Coronary artery (tissue), 2 donors: ENCODE data around the gene FJX1.

ENCODE experiments used
- DNase-seq: peaks from one replicate; pipeline ENCODE4 v3.0.0-alpha.2; 2017; ENCODE audit warnings: low spot score
- H3K27ac ChIP-seq, 2 donors: fragments of 200-600 bp; sonication (generic); one replicate each; pipeline ENCODE4 v1.5.1; 2016 to 2019
- H3K4me3 ChIP-seq: fragments of 200-600 bp; sonication (generic); 2 replicates; pipeline ENCODE4 v1.5.1; 2016; ENCODE audit warnings: mild to moderate bottlenecking, moderate library complexity
- CTCF ChIP-seq: fragments of 200-600 bp; sonication (generic); IDR thresholded peaks from one replicate; pipeline ENCODE4 v1.5.1; 2019; ENCODE audit warnings: antibody characterized with exemption

Gene FJX1

GRCh38 chr11:35590412-35590811 lies 27.8 kb upstream of the FJX1 start:
- TF ChIP-seq CTCF: no peak
- Histone ChIP-seq H3K27ac (no peak overlapping the region), H3K4me3 (no peak overlapping the region)
- DNase-seq: no peak

GRCh38 chr11:35593143-35593542 lies 25.1 kb upstream of the FJX1 start:
- DNase-seq: peak; percentile 26
- no peak overlapping the region for H3K4me3 ChIP-seq
- no peak for TF ChIP-seq CTCF
- H3K27ac ChIP-seq: no peak overlapping the region

- DNase-seq: peak; percentile 38
- TF ChIP-seq CTCF: no peak
Measured at GRCh38 chr11:35594680-35595079, 23.6 kb upstream of the FJX1 start.

GRCh38 chr11:35598254-35599125 lies 19.8 kb upstream of the FJX1 start:
- peak; percentile 21 for DNase-seq
- TF ChIP-seq CTCF: no peak
- no peak overlapping the region for H3K4me3 ChIP-seq
- no peak overlapping the region for H3K27ac ChIP-seq

More at GRCh38 chr11:35594680-35595079, 23.6 kb upstream of the FJX1 start:
- no peak overlapping the region for H3K27ac ChIP-seq
- H3K4me3 ChIP-seq: no peak overlapping the region

GRCh38 chr11:35600331-35600838 lies 17.9 kb upstream of the FJX1 start:
- no peak for DNase-seq
- Histone ChIP-seq H3K27ac (no peak overlapping the region), H3K4me3 (no peak overlapping the region)
- TF ChIP-seq CTCF: no peak

GRCh38 chr11:35602160-35602793 lies 16.0 kb upstream of the FJX1 start:
- Histone ChIP-seq H3K4me3 (no peak overlapping the region), H3K27ac (no peak overlapping the region)
- no peak for TF ChIP-seq CTCF
- peak; percentile 14 for DNase-seq
